ENCODE results near the gene GNG11.

The GNG11 gene

DNA sequence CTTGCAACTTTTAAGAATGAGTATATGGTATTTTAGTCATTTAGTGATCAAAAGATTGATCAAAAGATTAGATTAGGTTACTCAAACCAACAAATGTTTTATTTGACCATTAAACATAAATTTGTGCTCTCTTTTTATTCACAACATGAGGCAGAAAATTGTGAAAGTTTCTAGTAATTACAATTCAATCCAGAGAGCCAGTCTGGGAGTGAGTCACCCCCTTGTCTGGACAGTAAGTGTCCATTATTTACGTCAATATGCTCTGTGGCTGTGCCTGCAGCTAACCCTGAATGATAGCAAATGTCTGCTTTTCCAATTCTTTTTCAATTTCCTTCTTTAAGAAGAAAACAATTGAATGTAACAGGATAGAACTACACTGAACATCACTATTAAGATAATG is 27.9 kb downstream of the GNG11 start:
- no peak for DNase-seq

DNA sequence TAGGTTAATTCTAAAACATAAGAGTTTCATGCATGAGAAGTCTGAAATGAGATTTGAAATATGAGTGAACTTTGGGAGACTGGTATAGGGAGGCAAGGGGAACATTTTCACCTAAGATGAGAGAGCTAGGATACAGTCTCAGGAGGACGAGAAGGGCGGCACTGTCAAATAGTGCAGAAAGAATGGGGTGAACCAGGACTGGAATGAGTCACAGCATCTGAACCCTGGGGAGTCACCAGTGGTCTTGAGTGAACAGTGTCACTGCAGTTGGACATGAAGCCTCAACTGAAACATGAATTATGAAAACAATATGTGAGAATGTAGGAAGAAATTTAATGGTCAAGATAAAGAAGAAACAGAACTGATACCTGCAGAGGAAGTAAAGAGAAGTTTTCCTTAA is 33.8 kb downstream of the GNG11 start:
- DNase-seq = no peak

DNA sequence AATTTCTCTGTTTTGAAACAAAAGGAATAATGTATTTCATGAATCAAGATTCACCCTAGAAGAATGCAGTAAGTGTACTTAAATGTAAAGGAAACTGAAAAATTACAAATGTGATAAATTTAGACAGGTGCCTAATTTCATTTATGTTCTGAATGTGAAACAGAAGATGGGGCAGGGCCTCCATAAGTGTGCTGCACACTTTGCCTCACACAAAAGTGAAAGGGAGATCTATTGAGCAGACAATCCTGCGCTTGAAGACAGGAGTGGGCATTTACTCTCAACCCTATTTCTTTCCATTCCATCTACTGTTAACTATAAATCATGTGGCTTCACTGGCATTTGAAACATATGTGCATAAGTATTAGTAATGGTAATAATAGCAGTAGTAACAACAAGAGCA is 36.2 kb downstream of the GNG11 start:
- DNase-seq = no peak

DNA sequence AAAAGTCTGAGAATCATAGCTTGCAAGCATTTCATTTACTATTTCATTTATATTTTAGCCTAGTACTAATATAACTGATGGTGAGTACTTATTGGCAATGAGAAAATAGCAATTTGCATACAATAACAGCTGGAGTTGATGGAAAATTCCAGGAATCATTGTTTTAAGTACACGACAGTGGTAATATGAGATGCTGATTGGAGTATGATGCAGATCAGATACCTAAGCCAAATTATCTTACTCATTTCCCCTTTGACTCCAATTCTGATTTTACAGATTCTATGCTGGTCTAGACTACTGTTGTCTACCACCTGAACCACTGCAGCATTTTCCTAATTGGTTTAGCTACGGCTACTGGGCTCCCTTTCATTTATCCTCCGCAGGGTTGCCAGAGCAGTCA is 36.7 kb downstream of the GNG11 start:
- DNase-seq = no peak

DNA sequence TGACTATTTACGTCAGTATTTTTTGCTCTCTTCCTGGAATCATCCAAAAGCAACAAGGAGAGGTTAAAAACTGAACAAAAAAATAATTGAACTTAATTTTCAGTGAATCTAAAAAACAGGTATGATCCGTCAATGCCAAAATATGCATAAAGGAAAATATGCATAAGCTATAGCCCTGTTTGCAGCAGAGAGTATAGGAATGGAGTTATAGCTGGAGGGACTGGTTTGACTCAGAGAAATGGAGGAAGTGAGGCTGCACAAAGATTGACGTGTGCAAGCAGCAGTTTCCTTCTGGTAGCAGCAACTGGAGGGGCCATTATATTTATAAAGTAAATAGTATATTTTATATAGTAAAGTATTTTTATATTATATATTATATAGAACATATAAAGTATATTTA is 37.1 kb downstream of the GNG11 start:
- DNase-seq = no peak

DNA sequence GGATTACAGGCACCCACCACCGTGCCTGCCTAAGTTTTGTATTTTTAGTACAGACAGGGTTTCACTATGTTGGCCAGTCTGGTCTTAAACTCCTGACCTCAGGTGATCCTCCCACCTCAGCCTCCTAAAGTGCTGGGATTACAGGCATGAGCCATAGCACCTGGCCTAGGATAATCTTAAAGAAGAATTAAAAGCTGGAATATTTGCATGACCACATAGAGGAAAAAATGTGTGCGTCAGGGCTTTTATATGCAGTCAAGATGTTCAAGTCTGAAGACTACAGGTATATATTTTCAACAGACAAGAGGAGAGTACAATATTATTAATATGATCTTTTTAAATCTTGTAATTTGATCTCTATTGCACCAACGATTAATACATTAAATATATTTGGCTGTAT is 39.5 kb downstream of the GNG11 start:
- no peak for DNase-seq

DNA sequence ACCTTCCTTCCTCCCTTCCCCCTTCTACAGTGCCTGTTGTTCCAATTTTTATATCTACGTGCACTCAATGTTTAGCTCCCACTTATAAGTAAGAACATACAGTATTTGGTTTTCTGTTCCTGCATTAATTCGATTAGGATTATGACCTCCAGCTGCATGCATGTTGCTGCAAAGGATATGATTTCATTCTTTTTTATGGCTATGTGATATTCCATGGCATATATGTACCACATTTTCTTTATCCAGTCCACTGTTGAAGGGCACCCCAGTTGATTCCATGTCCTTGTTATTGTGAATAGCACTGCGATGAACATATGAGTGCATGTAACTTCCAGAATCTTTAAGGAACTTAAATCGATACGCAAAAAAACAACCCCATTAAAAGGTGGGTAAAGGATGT is 42.7 kb downstream of the GNG11 start:
- DNase-seq = no peak

DNA sequence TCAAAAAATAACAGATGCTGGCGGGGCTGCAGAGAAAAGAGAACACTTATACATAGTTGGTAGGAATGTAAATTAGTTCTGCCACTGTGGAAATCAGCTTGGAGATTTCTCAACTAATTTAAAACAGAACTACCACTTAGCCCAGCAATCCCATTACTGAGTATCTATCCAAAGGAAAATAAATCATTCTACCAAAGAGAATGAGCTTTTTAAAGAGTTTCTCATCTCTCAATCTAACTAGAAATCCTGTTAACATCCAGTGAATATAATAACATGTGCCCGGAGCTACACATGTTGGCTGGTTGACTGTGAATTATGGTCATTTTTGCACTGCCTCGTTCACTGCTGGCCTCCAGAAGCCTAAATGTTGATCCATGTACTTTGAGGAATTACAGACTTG is 43.3 kb downstream of the GNG11 start:
- DNase-seq = no peak

DNA sequence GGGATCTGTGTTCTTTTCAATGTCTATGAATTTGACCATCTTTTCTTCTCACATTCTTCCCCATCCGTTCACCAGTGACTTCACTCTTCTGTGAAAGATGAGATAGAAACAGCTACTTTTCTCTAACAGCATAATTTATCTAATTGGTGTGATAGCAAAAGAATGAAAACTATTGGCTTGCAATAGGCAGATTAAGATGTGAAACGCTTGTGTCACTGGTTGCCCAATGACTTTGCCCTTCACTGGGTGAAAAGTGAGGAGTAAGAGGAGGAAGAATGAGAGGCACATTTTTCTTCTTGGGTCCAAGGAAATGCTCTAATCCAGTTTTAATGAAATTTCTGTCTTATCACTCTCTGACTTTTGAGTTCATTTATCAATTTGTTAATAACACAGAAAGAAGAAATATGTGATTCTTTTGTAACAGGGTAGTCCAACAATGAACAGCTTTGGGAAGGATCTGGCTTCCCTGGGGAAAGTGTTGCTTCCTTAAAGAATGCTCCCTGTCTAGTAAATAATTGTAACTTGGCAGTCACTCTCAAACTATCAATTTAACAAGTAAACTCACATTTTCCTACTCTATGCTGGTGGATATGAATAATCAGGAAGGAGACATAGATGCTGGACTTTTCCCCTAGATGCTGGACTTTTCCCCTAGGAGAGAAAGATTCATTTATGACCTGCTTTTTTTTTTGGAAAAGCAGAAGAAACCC is 47.5 kb downstream of the GNG11 start:
- DNase-seq = no peak

DNA sequence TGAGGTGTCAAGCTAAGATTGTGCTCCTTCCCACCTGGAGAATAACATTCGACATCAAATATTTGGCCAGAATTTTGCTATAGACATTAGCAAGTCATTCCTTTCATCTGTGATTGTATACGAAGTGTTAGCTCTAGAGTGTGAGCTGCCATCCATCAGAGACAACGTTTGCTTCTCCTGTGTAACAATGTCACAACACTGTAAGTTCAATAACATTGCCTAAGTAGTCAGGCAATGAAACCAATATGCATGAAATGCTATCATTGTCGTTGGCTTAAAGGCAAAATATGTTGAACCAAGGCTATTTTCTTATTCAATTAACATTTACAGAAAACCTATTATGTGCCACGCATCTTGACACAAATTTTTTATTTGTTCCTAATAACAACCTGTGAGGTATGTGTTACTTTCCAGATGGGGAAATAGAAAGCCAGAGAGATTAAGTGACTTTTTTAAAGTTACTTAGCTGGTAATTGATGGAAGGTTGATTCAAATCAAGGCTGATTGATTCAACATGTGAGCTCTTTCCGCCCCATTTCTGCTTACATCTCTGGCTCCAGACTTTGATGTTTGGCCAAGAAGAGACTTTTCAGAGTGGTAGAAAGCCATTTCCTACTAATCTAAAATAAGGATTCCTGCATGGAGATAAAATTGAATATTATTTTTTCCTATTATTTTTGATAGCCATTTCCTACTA is 50.6 kb downstream of the GNG11 start:
- no peak for DNase-seq

DNA sequence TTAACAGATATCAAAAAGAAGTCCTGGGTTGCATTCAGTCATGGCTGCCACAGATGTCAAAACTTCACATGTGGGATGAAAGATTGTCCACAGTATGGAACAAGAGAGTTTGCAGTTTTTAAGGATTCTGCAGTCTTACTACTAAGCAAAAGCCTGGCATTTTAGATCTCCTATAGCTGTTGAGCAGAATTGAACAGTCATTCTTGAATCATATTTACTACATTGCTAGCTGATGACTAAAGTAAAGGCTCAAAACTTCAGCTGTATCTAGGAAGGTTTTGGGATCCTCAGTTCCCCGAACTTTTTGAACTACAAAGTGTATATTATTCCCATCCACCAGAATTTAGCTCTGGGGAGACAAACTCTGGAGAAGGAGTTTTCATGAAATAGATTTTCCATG is 51.6 kb downstream of the GNG11 start:
- DNase-seq = no peak

DNA sequence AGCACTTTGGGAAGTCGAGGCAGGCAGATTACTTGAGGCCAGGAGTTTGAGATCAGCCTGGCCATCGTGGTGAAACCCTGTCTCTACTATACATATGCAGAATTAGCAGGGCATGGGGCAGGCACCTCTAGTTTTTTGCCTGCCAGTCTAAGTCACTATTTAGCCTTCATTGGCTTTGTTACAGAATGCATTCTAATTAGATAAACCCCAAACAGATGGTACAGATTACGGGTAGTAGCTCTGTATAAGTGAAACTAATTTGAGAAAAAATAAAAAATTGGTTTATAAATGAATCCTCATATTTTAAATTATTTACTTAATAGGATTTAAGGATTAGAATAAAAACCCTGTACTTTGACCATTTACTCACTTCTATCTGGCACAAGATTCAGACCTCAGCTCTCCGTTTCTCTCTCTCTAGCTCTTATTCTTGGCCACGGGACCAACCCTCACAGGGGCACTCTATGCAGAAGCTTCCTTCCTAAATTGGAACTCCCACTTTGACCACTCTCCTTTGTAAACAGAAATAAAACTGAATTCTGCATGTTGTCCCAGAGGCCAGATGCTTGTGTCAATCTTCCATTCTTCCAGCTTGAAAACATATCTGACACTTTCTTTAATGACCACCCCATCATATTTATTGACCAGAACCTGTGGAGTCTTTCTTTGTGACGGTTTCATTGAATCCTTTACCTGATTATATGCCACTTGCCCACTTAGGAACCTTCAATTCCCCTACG is 55.8 kb downstream of the GNG11 start:
- no peak for DNase-seq
